DLD1 (cell line): Measurements from ENCODE around the gene SERTAD3.
"Not testable (repeated sequence)": the region's sequence is repeated elsewhere in the genome, so short reads cannot be mapped to it uniquely, and the experiment has no call there.

Source experiments
- in situ Hi-C: cut with HindIII; loops from 2 replicates; pipeline ENCODE4 v1.10.0; 2017; ENCODE audit warnings: low sequenced_read_pairs

SERTAD3 gene, protein sequence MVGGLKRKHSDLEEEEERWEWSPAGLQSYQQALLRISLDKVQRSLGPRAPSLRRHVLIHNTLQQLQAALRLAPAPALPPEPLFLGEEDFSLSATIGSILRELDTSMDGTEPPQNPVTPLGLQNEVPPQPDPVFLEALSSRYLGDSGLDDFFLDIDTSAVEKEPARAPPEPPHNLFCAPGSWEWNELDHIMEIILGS

GRCh38 chr19:40444000-40444824, at the start of gene SERTAD3:
SERTAD3 (minus strand) TSS chr19:40444335; CDS start chr19:40442080, 2,255 bp downstream.
- in situ Hi-C loops = no loop called here

DNA sequence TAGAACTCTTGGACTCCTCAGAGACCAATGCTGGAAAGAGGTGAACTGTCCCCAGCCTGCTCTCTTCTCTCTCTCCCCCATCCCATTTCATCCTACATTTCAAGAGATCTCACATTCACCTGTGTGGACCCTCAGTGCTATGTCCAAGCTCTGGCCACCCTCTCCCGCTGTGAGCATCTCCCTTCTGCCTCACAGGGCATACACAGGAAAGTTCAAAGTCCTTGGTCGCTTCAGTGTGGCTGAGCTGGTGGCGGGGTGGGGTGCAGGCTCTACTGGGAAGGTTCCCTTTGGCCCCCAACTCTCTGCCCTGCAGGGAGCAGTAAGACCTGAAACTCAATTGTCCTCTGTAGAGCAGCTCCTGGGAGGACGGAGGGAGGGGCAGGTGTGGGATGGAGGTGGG, 49.6 kb upstream of the SERTAD3 start:
- in situ Hi-C loops = no loop called here

DNA sequence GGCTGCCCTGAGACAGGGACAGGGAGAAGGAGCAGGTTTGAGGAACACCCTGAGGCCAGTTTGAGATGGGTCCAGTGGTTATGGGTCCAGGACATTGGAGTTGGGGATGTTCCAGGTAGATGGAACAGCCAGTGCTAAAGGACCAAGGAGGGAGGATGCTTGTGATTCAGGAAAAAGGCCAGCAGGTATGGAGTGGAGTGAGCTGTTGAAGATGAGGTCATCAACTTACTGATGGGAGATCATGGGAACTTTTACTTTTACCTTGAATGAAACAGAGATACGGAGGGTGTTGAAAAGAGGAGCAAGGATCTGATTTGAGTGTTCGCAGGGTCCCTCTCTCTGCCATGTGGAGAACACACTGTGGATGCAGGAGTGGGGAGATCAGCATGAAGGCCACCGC, 48.1 kb upstream of the SERTAD3 start:
- in situ Hi-C loops = no loop called here

GRCh38 chr19:40489882-40490230, 45.7 kb upstream of the SERTAD3 start:
- in situ Hi-C loops = no loop called here

DNA sequence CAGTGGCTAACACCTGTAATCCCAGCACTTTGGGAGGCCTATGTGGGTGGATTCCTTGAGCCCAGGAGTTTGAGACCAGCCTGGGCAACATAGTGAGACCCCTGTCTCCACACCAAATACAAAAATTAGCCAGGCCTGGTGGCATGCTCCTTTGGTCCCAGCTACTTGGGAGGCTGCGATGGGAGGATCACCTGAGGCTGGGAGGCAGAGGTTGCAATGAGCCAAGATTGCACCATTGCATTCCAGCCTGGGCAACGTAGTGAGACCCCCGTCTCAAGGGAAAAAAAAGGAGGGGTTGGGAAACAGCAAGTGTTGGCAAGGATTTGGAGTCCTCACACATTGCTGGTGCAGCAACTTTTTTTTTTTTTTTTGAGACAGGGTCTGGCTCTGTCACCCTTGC, 41.9 kb upstream of the SERTAD3 start:
- in situ Hi-C loops = no loop called here

DNA sequence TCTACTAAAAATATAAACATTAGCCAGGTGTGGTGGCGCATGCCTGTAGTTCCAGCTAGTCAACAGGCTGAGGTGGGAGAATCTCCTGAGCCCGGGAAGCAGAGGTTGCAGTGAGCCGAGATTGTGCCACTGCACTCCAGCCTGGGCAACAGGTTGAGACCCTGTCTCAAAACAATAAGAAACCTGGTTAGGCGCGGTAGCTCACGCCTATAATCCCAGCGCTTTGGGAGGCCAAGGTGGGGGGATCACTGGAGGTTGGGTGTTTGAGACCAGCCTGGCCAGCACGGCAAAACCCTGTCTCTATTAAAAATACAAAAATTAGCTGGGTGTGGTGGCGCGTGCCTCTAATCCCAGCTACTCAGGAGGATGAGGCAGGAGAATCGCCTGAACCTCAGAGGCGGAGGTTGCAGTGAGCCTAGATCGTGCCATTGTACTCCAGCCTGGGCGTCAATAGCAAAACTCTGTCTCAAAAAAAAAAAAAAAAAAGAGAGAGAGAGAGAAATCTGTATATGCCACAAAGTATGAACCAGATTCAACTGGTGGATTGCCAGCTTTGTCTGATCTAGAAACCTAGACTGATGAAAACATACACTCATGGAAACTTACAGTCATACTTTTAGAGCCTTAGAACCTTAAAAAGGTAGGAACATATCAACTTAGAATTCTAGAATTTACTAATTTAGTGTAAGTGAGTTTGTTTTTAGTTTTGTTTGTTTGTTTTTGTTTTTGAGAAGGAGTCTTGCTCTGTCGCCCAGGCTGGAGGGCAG, 31.9 kb upstream of the SERTAD3 start:
- in situ Hi-C loops = not testable (repeated sequence)

DNA sequence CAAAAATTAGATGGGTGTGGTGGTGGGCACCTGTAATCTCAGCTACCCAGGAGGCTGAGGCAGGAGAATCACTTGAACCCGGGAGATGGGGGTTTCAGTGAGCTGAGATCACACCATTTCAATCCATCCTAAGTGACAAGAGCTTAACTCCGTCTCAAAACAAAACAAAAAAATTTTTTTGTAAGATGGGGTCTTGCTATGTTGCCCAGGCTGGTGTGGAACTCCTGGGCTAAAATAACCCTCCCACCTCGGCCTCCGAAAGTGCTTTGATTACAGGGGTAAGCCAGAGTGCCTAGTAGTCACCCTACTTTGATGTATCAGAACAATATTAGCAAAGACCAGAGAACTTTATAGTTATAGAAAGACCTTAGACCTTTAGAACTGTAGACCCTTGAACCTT, 30.6 kb upstream of the SERTAD3 start:
- in situ Hi-C loops = no loop called here

- in situ Hi-C loops = no loop called here
These were observed 28.4 kb upstream of the SERTAD3 start for GRCh38 chr19:40472516-40472915.

- in situ Hi-C loops = no loop called here
These were observed 27.0 kb upstream of the SERTAD3 start for GRCh38 chr19:40471111-40471510.

DNA sequence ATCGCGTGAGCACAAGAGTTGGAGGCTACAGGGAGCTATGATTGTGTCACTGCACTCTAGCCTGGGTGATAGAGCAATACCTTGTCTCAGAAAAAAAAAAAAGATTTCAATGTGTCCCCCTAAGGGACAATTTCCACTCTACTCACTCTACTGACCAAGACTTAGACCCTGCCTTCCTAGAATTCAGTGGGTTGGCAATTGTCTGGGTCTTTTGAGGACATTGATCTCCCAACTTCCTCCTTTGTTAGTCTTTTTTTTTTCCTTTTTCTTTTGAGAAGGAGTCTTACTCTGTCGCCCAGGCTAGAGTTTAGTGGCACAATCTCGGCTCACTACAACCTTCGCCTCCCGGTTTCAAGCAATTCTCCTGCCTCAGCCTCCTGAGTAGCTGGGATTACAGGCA, 24.9 kb upstream of the SERTAD3 start:
- in situ Hi-C loops = no loop called here

DNA sequence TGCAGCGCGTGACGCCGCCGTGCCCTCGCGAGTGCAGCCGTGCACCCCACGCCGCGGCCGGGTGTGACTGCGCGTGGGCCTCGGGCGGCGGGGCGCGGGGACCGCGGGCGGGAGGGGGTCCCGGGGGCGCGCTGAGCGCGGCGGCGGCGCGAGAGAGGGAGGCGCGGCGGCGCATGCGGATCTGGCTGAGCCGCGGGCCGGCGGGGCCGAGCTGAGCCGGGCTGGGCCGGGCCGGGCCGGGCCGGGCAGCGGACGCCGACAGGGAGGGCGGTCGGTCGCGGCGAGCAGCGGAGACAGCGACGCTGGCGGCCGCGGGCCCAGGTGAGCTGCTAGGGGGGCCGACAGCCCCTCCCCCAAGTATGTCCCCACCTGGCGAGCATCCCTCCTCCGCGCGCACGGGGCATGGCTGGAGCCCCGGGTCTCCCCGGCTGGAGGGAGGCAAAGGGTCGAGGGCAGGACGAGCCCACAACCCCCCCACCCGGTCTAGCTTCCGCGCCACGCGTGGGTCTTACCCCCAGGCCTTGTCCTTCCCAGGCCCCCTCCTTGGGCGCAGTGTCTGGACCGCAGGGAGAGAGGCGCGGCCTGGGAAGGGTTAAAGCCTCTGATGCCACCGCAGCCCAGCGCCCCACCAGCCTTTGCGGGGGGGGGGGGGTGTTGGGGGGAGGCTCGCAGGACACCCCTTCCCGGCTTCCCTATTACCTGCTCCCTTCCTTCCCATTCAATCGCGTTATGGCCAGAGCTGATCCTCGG, 23.0 kb upstream of the SERTAD3 start, which contains the start of gene SPTBN4:
Gene SPTBN4 (plus strand): TSS at position 17 of the 750 bp plus-strand sequence. CDS start 5,621 bp downstream, outside the sequence.
- in situ Hi-C loops = no loop called here

GRCh38 chr19:40466219-40466984, 22.3 kb upstream of the SERTAD3 start:
- in situ Hi-C loops = no loop called here

GRCh38 chr19:40465557-40466218, 21.6 kb upstream of the SERTAD3 start, which contains the start of gene BLVRB:
BLVRB (minus strand) TSS chr19:40465745; CDS start chr19:40465688, 57 bp downstream.
- in situ Hi-C loops = no loop called here

DNA sequence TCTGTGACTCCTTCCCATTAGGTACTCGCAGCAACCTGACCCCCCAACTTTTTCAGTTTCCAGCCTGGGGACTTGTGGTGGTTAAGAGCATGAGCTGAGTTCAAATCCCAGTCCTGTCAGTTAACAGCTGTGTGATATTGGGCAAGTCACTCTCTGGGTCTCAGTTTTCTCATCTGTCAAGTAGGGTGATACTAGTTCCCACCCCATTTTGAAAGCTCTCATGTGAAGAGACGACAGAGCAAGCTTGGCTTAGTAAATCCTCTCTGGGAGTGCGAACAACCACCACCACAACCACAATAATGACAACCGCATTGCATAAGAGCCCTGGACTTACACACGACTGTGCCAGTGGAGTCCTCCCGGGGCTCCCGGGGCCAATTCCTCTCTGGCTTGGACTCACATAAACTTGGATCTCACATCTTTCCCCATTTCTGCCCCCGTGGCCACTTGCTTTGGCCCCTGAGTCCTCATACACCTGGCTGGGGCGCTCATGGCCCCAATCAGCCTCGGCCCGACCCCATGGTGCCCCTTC, 21.0 kb upstream of the SERTAD3 start:
- in situ Hi-C loops = no loop called here

GRCh38 chr19:40464059-40465024, 20.2 kb upstream of the SERTAD3 start:
- in situ Hi-C loops = no loop called here

GRCh38 chr19:40463587-40464037, 19.5 kb upstream of the SERTAD3 start:
- in situ Hi-C loops = not testable (repeated sequence)

- in situ Hi-C loops = no loop called here
These were observed 17.6 kb upstream of the SERTAD3 start for GRCh38 chr19:40461669-40462221.

GRCh38 chr19:40460185-40460584, 16.1 kb upstream of the SERTAD3 start:
- in situ Hi-C loops = no loop called here
